HepG2 (cell line): ENCODE measurements around the gene ATF1. TPM values are rescaled to one million over a fixed set of nuclear protein-coding genes. Genes with fewer than 3 reads are reported as not detected.

Experiments used
- ASH2L ChIP-seq: fragments of 300-600, 200-600 bp; sonication (generic); IDR thresholded peaks from 2 replicates; pipeline ENCODE4 v1.7.0; 2017; ENCODE audit warnings: low read depth, mild to moderate bottlenecking, moderate library complexity, mixed read lengths, low read length; ENCODE audit not compliant: insufficient read length
- ELK4 ChIP-seq: sonication (generic); formaldehyde crosslinking; IDR thresholded peaks from 2 replicates; pipeline ENCODE4 v1.9.0; 2021; ENCODE audit warnings: missing genetic modification reagents, borderline replicate concordance
- FIP1L1 ChIP-seq: fragments of 200-400 bp; formaldehyde crosslinking; IDR thresholded peaks from 2 replicates; pipeline ENCODE4 v1.6.1; 2018; ENCODE audit warnings: low read depth, mild to moderate bottlenecking, low read length, moderate library complexity, borderline replicate concordance; ENCODE audit not compliant: insufficient read depth
- KDM5B ChIP-seq: sonication (generic); formaldehyde crosslinking; IDR thresholded peaks from 2 replicates; pipeline ENCODE4 v1.4.0; 2020; ENCODE audit warnings: missing genetic modification reagents, mild to moderate bottlenecking, borderline replicate concordance
- KLF9 ChIP-seq: IDR thresholded peaks from 2 replicates; pipeline ENCODE4 v1.6.1; 2016; ENCODE audit warnings: low read depth
- MAFK ChIP-seq, 2 experiments: IDR thresholded peaks in 1 of 2; conservative IDR thresholded peaks in 1 of 2; 2 replicates each; pipeline ENCODE4 v1.6.1; 2011; ENCODE audit warnings: improper control_type of control experiment in 2 of 2, low read length in 2 of 2
- MEIS2 ChIP-seq: sonication (generic); formaldehyde crosslinking; IDR thresholded peaks from 2 replicates; pipeline ENCODE4 v1.9.0; 2021; ENCODE audit warnings: mild to moderate bottlenecking, missing genetic modification reagents
- NCOR1 ChIP-seq: fragments of 200-600 bp; sonication (generic); IDR thresholded peaks from 2 replicates; pipeline ENCODE4 v1.7.0; 2017; ENCODE audit warnings: antibody characterized with exemption, low read length, borderline replicate concordance
- NFKB2 ChIP-seq: sonication (generic); formaldehyde crosslinking; IDR thresholded peaks from 2 replicates; pipeline ENCODE4 v1.4.0; 2020; ENCODE audit warnings: missing genetic modification reagents, borderline replicate concordance
- NR2F2 ChIP-seq: IDR thresholded peaks from 2 replicates; pipeline ENCODE4 v1.6.1; 2012; ENCODE audit warnings: low read depth, inconsistent platforms, borderline replicate concordance
- RARG ChIP-seq: sonication (generic); formaldehyde crosslinking; IDR thresholded peaks from 2 replicates; pipeline ENCODE4 v1.4.0; 2020; ENCODE audit warnings: low read depth, mild to moderate bottlenecking, missing genetic modification reagents
- RELA ChIP-seq: sonication (generic); formaldehyde crosslinking; IDR thresholded peaks from 2 replicates; pipeline ENCODE4 v1.4.0; 2020; ENCODE audit warnings: missing genetic modification reagents
- SALL1 ChIP-seq: sonication (generic); formaldehyde crosslinking; IDR thresholded peaks from 2 replicates; pipeline ENCODE4 v1.8.0; 2022; ENCODE audit warnings: mild to moderate bottlenecking, missing genetic modification reagents
- SNRNP70 ChIP-seq: fragments of 200-400 bp; formaldehyde crosslinking; IDR thresholded peaks from 2 replicates; pipeline ENCODE4 v1.6.1; 2017; ENCODE audit warnings: mild to moderate bottlenecking, low read depth, low read length, moderate library complexity
- TEAD3 ChIP-seq: optimal IDR thresholded peaks from 2 replicates; pipeline ENCODE3; 2016; ENCODE audit warnings: borderline replicate concordance
- TERF1 ChIP-seq: sonication (generic); formaldehyde crosslinking; IDR thresholded peaks from 2 replicates; pipeline ENCODE4 v1.8.0; 2022; ENCODE audit warnings: mild to moderate bottlenecking, missing genetic modification reagents, moderate library complexity
- TRIM24 ChIP-seq: sonication (generic); formaldehyde crosslinking; IDR thresholded peaks from 2 replicates; pipeline ENCODE4 v1.8.0; 2022; ENCODE audit warnings: mild to moderate bottlenecking, missing genetic modification reagents
- ZBTB37 ChIP-seq: sonication (generic); formaldehyde crosslinking; IDR thresholded peaks from 2 replicates; pipeline ENCODE4 v1.4.0; 2020; ENCODE audit warnings: mild to moderate bottlenecking, missing genetic modification reagents
- ZFP1 ChIP-seq: IDR thresholded peaks from 2 replicates; pipeline ENCODE4 v1.6.1; 2016
- ZMAT5 ChIP-seq: sonication (generic); formaldehyde crosslinking; IDR thresholded peaks from 2 replicates; pipeline ENCODE4 v1.5.0; 2020; ENCODE audit warnings: mild to moderate bottlenecking, low read depth, missing genetic modification reagents, borderline replicate concordance
- ZNF124 ChIP-seq: sonication (generic); formaldehyde crosslinking; IDR thresholded peaks from 2 replicates; pipeline ENCODE4 v1.4.0; 2020; ENCODE audit warnings: missing genetic modification reagents
- ZNF383 ChIP-seq: sonication (generic); formaldehyde crosslinking; IDR thresholded peaks from 2 replicates; pipeline ENCODE4 v1.4.0; 2020; ENCODE audit warnings: missing genetic modification reagents, mild to moderate bottlenecking, borderline replicate concordance
- ZNF446 ChIP-seq: sonication (generic); formaldehyde crosslinking; IDR thresholded peaks from 2 replicates; pipeline ENCODE4 v1.5.0; 2020; ENCODE audit warnings: mild to moderate bottlenecking, missing genetic modification reagents
- ZNF510 ChIP-seq: sonication (generic); formaldehyde crosslinking; IDR thresholded peaks from 2 replicates; pipeline ENCODE4 v1.4.0; 2020; ENCODE audit warnings: low read depth, mild to moderate bottlenecking, missing genetic modification reagents
- ZNF703 ChIP-seq: sonication (generic); formaldehyde crosslinking; IDR thresholded peaks from 2 replicates; pipeline ENCODE4 v1.5.1; 2020; ENCODE audit warnings: missing genetic modification reagents, mild to moderate bottlenecking, moderate library complexity, borderline replicate concordance
- ZNF790 ChIP-seq: sonication (generic); formaldehyde crosslinking; IDR thresholded peaks from 2 replicates; pipeline ENCODE4 v1.8.0; 2022; ENCODE audit warnings: missing genetic modification reagents, mild to moderate bottlenecking, borderline replicate concordance
- polyA plus RNA-seq, 8 experiments: library from polyadenylated mRNA; depleted of rRNA in 3 of 8; stranded (reverse) in 7 of 8; unstranded in 1 of 8; fragments of >200 nt; fragmentation: Illumina TruSeq in 4 of 8; extraction: Trizol in 4 of 8; gene quantifications; 2 replicates each; pipeline versions ENCODE4 v1.2.1 to v1.2.3, GENCODE V29; 2011 to 2016; ENCODE audit warnings: low read depth in 4 of 8, missing spikeins in 1 of 8, mixed read lengths in 1 of 8; ENCODE audit not compliant: insufficient read depth in 1 of 8
- total RNA-seq, 5 experiments: library from RNA; depleted of rRNA; stranded (reverse); fragments of >200 nt; fragmentation: Illumina TruSeq; extraction: Trizol; gene quantifications; 2 replicates each; pipeline ENCODE4 v1.2.3, GENCODE V29; 2016; ENCODE audit warnings: low read depth in 1 of 5

The ATF1 gene
- total and polyA plus RNA-seq, 2 of the 13 experiments (the other 11 are each of a cell fraction or from before 2014, with no cell fraction given): 29.3 to 52.0 TPM

GRCh38 chr12:50763639-50764285 is at the start of gene ATF1 (continued):
- TF ChIP-seq ZBTB37 (no peak), FIP1L1 (0 out of 2 replicates have a peak, but pooled peaks have one; percentile 37), NR2F2 (no peak; the same call in 1 of the 2 replicates), TERF1 (CRISPR knock-in tag) (no peak), ZNF510 (no peak), ZNF124 (CRISPR knock-in tag) (peak; percentile 29; the same call in 1 of the 2 replicates), ELK4 (CRISPR knock-in tag) (no peak), TRIM24 (CRISPR knock-in tag) (no peak), SALL1 (CRISPR knock-in tag) (peak; percentile 86; the same call in 1 of the 2 replicates), MEIS2 (CRISPR knock-in tag) (no peak), RARG (CRISPR knock-in tag) (no peak), ZMAT5 (CRISPR knock-in tag) (no peak), MAFK (conservative IDR thresholded peaks at IDR 0.05 in 1 of 2, IDR thresholded peaks at IDR 0.05 in 1 of 2; ENCODE audit: low read length in 2 of 2) (no peak), ZNF790 (CRISPR knock-in tag) (0 out of 2 replicates have a peak, but pooled peaks have one; percentile 24), ZNF703 (no peak), KDM5B (peak; percentile 49; the same call in 1 of the 2 replicates), TEAD3 (CRISPR knock-in tag) (peak; percentile 75), NCOR1 (no peak), KLF9 (CRISPR knock-in tag) (no peak), ASH2L (peak; percentile 73), ZNF446 (CRISPR knock-in tag) (0 out of 2 replicates have a peak, but pooled peaks have one; percentile 67), SNRNP70 (no peak), RELA (CRISPR knock-in tag) (no peak; the same call in 1 of the 2 replicates), ZNF383 (no peak), ZFP1 (CRISPR knock-in tag) (0 out of 2 replicates have a peak, but pooled peaks have one; percentile 29), NFKB2 (CRISPR knock-in tag) (no peak)
